ENCODE data around the gene FAM83F.

Gene FAM83F

DNA sequence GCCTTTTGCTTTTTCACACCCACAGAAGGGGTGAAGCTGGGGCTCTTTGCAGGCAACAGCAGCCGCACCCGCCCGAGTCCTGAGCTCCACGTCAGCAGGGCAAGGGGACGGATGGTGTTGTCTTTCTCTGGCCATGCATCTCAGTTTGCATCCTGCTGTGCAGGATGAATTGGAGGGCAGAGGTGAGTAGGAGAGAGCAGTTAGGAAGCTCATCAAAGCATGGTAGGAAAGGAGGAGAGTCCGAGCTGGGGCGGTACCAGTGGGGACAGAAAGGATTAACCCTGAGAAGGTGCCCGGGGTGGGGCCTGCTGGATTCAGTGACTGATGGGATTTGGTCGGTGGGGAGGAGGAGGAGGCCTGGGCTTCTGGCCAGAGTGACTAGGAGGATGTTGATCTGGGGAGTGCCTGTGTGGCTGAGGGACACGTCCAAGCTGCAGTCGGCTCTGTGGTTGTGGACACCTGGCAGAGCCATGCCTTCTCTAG, 14.6 kb downstream of the FAM83F start:
- TF ChIP-seq, protein P1, sequence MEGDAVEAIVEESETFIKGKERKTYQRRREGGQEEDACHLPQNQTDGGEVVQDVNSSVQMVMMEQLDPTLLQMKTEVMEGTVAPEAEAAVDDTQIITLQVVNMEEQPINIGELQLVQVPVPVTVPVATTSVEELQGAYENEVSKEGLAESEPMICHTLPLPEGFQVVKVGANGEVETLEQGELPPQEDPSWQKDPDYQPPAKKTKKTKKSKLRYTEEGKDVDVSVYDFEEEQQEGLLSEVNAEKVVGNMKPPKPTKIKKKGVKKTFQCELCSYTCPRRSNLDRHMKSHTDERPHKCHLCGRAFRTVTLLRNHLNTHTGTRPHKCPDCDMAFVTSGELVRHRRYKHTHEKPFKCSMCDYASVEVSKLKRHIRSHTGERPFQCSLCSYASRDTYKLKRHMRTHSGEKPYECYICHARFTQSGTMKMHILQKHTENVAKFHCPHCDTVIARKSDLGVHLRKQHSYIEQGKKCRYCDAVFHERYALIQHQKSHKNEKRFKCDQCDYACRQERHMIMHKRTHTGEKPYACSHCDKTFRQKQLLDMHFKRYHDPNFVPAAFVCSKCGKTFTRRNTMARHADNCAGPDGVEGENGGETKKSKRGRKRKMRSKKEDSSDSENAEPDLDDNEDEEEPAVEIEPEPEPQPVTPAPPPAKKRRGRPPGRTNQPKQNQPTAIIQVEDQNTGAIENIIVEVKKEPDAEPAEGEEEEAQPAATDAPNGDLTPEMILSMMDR (IDR thresholded peaks at IDR 0.05) = no peak

- TF ChIP-seq, protein P1 (IDR thresholded peaks at IDR 0.05) = no peak
Measured at GRCh38 chr22:40009951-40010671, 15.4 kb downstream of the FAM83F start.

DNA sequence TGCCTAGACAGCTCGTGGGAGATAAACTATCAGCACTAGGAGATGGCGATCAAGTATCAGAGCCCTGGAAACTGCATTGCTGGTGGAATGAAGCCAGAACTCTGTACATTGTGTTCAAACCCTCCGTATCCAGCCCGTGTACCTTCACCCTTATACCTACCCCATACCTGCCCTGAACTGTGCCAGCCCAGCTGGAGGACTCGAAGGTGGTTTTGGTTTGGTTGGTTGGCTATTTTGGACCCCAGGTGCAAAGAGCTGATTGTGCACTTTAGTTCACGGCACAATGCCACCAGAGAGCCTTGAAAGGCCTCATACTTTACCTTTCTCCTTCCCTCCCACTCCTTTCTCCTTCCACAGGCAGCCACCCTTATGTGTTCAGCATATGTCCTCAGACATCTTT, 16.0 kb downstream of the FAM83F start:
- TF ChIP-seq, protein P1 (IDR thresholded peaks at IDR 0.05) = no peak

DNA sequence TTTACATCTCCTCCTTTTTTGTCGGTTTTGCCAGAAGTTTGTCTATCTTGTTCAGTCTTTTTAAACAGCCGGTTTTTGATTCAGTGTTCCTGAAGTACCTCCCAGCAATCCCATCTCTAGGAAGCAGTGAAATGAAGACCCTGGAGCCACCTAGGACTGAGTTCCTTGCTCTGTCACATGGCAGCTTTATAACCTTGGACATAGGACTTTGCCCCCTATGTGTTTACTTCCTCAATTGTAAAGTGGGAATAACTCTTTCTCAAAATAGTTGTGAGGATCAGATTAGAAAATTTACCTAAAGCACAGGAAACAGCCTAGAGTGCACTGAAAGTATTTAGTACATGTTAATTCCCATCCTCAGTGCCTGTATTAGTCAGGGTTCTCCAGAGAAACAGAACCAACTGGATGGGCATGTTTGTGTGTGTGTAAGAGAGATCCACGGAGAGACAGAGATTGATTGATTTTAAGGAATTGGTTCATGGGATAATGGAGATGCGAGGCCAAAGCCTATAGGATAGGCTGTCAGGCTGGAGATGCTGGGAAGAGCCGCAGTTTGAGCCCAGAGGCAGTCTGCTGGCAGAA, 20.0 kb downstream of the FAM83F start:
- TF ChIP-seq, protein P1 (IDR thresholded peaks at IDR 0.05) = no peak

DNA sequence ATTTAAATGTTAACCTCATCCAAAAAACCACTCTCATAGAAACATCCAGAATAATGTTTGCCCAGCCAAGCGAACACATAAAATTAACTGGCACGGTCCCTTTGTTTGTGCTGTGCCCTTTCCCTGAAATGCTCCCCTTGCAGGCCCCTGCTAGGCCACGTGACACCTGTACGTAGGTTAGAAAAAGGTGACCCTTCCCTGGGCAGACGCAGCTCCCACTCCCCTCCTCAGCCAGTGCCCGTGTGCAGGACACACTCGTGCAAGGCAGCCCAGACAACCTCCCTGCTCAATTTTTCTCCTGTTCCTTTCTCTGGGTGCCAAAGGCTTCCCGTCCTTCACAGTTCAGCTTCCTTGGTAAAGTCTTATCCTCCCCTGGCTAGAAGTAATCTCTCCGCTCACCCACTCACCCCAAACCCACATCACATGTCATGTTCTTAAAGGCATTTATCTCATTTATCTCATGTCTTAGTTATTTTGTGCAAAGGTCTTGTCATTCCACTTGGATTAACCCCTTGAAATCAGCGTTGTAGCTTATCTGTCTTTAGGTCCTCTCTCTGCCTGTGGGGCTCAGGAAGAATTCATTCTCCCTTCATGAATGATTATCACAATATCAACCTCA, 20.7 kb downstream of the FAM83F start:
- TF ChIP-seq, protein P1 (IDR thresholded peaks at IDR 0.05) = no peak

DNA sequence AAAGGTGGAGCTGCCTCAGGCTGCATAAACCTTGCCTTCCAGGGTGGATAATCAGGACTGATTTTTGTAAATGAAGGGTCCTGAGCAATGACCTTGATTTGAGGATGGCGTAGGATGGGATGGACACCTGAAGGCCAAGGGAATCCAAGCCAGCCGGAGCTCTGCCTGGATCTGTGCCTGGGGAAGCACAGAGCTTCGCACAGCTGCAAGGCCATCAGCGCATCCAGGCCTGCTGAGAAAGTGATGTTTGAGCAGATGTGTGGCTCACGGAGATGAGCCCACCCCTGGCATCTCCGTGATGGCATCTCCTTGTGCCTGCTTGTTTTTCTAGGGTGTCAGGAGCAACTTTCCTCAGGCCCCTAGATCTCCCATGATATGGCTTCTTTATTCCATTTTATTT, 23.3 kb downstream of the FAM83F start:
- TF ChIP-seq, protein P1 (IDR thresholded peaks at IDR 0.05) = no peak

- TF ChIP-seq, protein P1 (IDR thresholded peaks at IDR 0.05) = no peak
Measured at GRCh38 chr22:40019100-40019499, 24.3 kb downstream of the FAM83F start.

Data from LNCAP (cell line).